CD4-positive, CD25-positive, alpha-beta regulatory T cell (primary cell): ENCODE results near the gene COA6. TPM values are rescaled to one million over a fixed set of nuclear protein-coding genes. Genes with fewer than 3 reads are reported as not detected.

Experiments used
- ATAC-seq, 2 donors: fragments of 150-1000 bp; cut with Tn5 transposase; one replicate each; pipeline ENCODE4 v1.10.0; 2021; ENCODE audit warnings: low read depth in 2 of 2, moderate number of reproducible peaks in 2 of 2, moderate library complexity in 1 of 2
- DNase-seq, 3 donors: peaks; one replicate each; pipeline versions ENCODE4 v3.0.0 to v3.0.0-alpha.2; 2012 to 2022; ENCODE audit warnings: mixed read lengths in 1 of 3
- H3K27ac ChIP-seq: one replicate; pipeline ENCODE4 v1.7.0; 2013; ENCODE audit warnings: mild to moderate bottlenecking, low read length; ENCODE audit not compliant: insufficient read depth, poor library complexity, severe bottlenecking
- H3K27me3 ChIP-seq: one replicate; pipeline ENCODE4 v1.7.0; 2013; ENCODE audit warnings: low read length; ENCODE audit not compliant: control insufficient read depth, insufficient read depth
- H3K36me3 ChIP-seq: one replicate; pipeline ENCODE4 v1.7.0; 2013; ENCODE audit warnings: mild to moderate bottlenecking, low read length, moderate library complexity; ENCODE audit not compliant: control insufficient read depth, insufficient read depth
- H3K4me1 ChIP-seq: 2 replicates; pipeline ENCODE4 v1.7.0; 2013; ENCODE audit warnings: mild to moderate bottlenecking, low read length; ENCODE audit not compliant: insufficient read depth, control insufficient read depth, poor library complexity, severe bottlenecking
- H3K4me3 ChIP-seq: one replicate; pipeline ENCODE4 v1.7.0; 2013; ENCODE audit warnings: low read depth, mild to moderate bottlenecking, low read length, moderate library complexity
- H3K9me3 ChIP-seq, 2 experiments: 1 replicate in 1 of 2; 2 replicates in 1 of 2; pipeline ENCODE4 v1.7.0; 2013; ENCODE audit warnings: low read length in 2 of 2, mild to moderate bottlenecking in 1 of 2, moderate library complexity in 1 of 2; ENCODE audit not compliant: control insufficient read depth in 2 of 2
- H3K27ac Mint-ChIP-seq, 3 donors: one replicate each; pipeline ENCODE4 v1.8.0; 2020 to 2022; ENCODE audit warnings: mild to moderate bottlenecking in 3 of 3, mixed read lengths in 3 of 3, moderate library complexity in 2 of 3
- H3K27me3 Mint-ChIP-seq: one replicate; pipeline ENCODE4 v1.8.0; 2022; ENCODE audit warnings: mild to moderate bottlenecking, mixed read lengths
- H3K36me3 Mint-ChIP-seq: one replicate; pipeline ENCODE4 v1.8.0; 2020; ENCODE audit warnings: mixed read lengths
- H3K4me1 Mint-ChIP-seq, 4 donors: one replicate each; pipeline ENCODE4 v1.8.0; 2020 to 2022; ENCODE audit warnings: mixed read lengths in 4 of 4, mild to moderate bottlenecking in 1 of 4
- H3K4me3 Mint-ChIP-seq, 4 donors: one replicate each; pipeline ENCODE4 v1.8.0; 2020 to 2022; ENCODE audit warnings: mild to moderate bottlenecking in 4 of 4, mixed read lengths in 4 of 4, moderate library complexity in 3 of 4
- H3K9me3 Mint-ChIP-seq, 7 donors: one replicate each; pipeline ENCODE4 v1.8.0; 2020 to 2022; ENCODE audit warnings: mixed read lengths in 7 of 7, mild to moderate bottlenecking in 3 of 7, moderate library complexity in 2 of 7
- polyA plus RNA-seq, 4 donors: library from polyadenylated mRNA; unstranded; fragments of 300-500 nt; fragmentation: Illumina TruSeq; gene quantifications; one replicate each; pipeline ENCODE4 v1.2.3, GENCODE V29; 2021
- total RNA-seq: library from RNA; stranded (reverse); gene quantifications from one replicate; pipeline ENCODE4 v1.2.3, GENCODE V29; 2022

COA6 gene
- total RNA-seq (11.9 TPM), polyA plus RNA-seq (10 to 100 TPM; 46.8 to 61.9 (median 55.6) TPM)

GRCh38 chr1:234373064-234373958 lies at the start of gene COA6:
TSS of gene COA6 (plus strand) at chr1:234373456. CDS start at chr1:234373467, 11 bp downstream.
- peaks cover 37% of the 10 kb centered on the region for H3K4me1 ChIP-seq
- H3K36me3 ChIP-seq = peaks cover 25% of the 10 kb centered on the region
- H3K27me3 ChIP-seq = no peaks in the 10 kb centered on the region
- no peaks in the 10 kb centered on the region for H3K27me3 Mint-ChIP-seq
- H3K4me3 Mint-ChIP-seq = peak within 1 kb of the TSS; percentile 90 to 99 (median 96)
- H3K9me3 Mint-ChIP-seq = no peaks in the 10 kb centered on the region
- H3K27ac Mint-ChIP-seq = peak within 1 kb of the TSS; percentile 95 to 100 (median 99)
- peaks cover 25 to 60% (median 47%) of the 10 kb centered on the region in 4 donors for H3K4me1 Mint-ChIP-seq
- peaks cover 22% of the 10 kb centered on the region for H3K36me3 Mint-ChIP-seq
- ATAC-seq = peak; percentile 86 to 90
- H3K27ac ChIP-seq = peak within 1 kb of the TSS; percentile 98
- H3K4me3 ChIP-seq = peak within 1 kb of the TSS; percentile 97
- H3K9me3 ChIP-seq = no peaks in the 10 kb centered on the region
- peak; percentile 80 to 97 (median 92) for DNase-seq

- Mint-ChIP-seq H3K4me3 (peak overlapping the region in 2 of 4 donors; percentile 19 to 22), H3K36me3 (no peaks in the 10 kb centered on the region), H3K9me3 (no peaks in the 10 kb centered on the region), H3K4me1 (peaks cover 11 to 31% (median 18%) of the 10 kb centered on the region in 4 donors), H3K27ac (peak overlapping the region; percentile 28 to 92 (median 41)), H3K27me3 (peaks cover 14% of the 10 kb centered on the region)
- Histone ChIP-seq H3K36me3 (no peaks in the 10 kb centered on the region), H3K4me1 (peaks cover 12% of the 10 kb centered on the region), H3K27me3 (no peaks in the 10 kb centered on the region), H3K27ac (no peak overlapping the region), H3K9me3 (no peaks in the 10 kb centered on the region), H3K4me3 (no peak overlapping the region)
- DNase-seq (no peak), ATAC-seq (no peak)
These were observed 48.4 kb upstream of the COA6 start for GRCh38 chr1:234324821-234325220.

GRCh38 chr1:234325878-234326496 lies 47.3 kb upstream of the COA6 start:
- Histone ChIP-seq H3K27ac (peak overlapping the region; percentile 57), H3K4me3 (peak overlapping the region; percentile 92), H3K4me1 (peaks cover 12% of the 10 kb centered on the region), H3K9me3 (no peaks in the 10 kb centered on the region), H3K27me3 (peaks cover 3% of the 10 kb centered on the region), H3K36me3 (no peaks in the 10 kb centered on the region)
- peaks cover 13% of the 10 kb centered on the region for H3K27me3 Mint-ChIP-seq
- H3K9me3 Mint-ChIP-seq = no peaks in the 10 kb centered on the region
- DNase-seq = peak in 1 of 3 donors; percentile 35
- peak; percentile 29 to 38 for ATAC-seq
- no peaks in the 10 kb centered on the region for H3K36me3 Mint-ChIP-seq
- H3K27ac Mint-ChIP-seq = peak overlapping the region; percentile 57 to 99 (median 86)
- peak overlapping the region; percentile 89 to 95 (median 92) for H3K4me3 Mint-ChIP-seq
- H3K4me1 Mint-ChIP-seq = peaks cover 11 to 29% (median 18%) of the 10 kb centered on the region in 4 donors

GRCh38 chr1:234326497-234327366 lies 46.5 kb upstream of the COA6 start:
- no peaks in the 10 kb centered on the region for H3K9me3 Mint-ChIP-seq
- peak overlapping the region; percentile 57 to 99 (median 86) for H3K27ac Mint-ChIP-seq
- Histone ChIP-seq H3K36me3 (no peaks in the 10 kb centered on the region), H3K4me3 (peak overlapping the region; percentile 92), H3K27ac (peak overlapping the region; percentile 57), H3K27me3 (peaks cover 3% of the 10 kb centered on the region), H3K4me1 (peaks cover 12% of the 10 kb centered on the region), H3K9me3 (no peaks in the 10 kb centered on the region)
- H3K4me1 Mint-ChIP-seq = peaks cover 11 to 29% (median 18%) of the 10 kb centered on the region in 4 donors
- ATAC-seq (peak; percentile 89), DNase-seq (peak; percentile 45 to 75 (median 62))
- H3K4me3 Mint-ChIP-seq = peak overlapping the region; percentile 89 to 95 (median 92)
- no peaks in the 10 kb centered on the region for H3K36me3 Mint-ChIP-seq
- peaks cover 9% of the 10 kb centered on the region for H3K27me3 Mint-ChIP-seq

- Histone ChIP-seq H3K4me1 (peaks cover 12% of the 10 kb centered on the region), H3K27me3 (peaks cover 3% of the 10 kb centered on the region), H3K9me3 (no peaks in the 10 kb centered on the region), H3K4me3 (no peak overlapping the region), H3K36me3 (no peaks in the 10 kb centered on the region), H3K27ac (no peak overlapping the region)
- ATAC-seq (no peak), DNase-seq (no peak)
- Mint-ChIP-seq H3K27me3 (peaks cover 9% of the 10 kb centered on the region), H3K4me3 (no peak overlapping the region), H3K4me1 (peaks cover 11 to 25% (median 16%) of the 10 kb centered on the region in 4 donors), H3K27ac (no peak overlapping the region), H3K9me3 (peaks cover 0 to 1% (median 0%) of the 10 kb centered on the region in 7 donors), H3K36me3 (no peaks in the 10 kb centered on the region)
These were observed 45.6 kb upstream of the COA6 start for GRCh38 chr1:234327577-234328164.

- Histone ChIP-seq H3K4me3 (no peak overlapping the region), H3K4me1 (peaks cover 6% of the 10 kb centered on the region), H3K27ac (no peak overlapping the region), H3K36me3 (no peaks in the 10 kb centered on the region), H3K9me3 (peaks cover 0 to 2% of the 10 kb centered on the region in 2 experiments), H3K27me3 (peaks cover 3% of the 10 kb centered on the region)
- no peaks in the 10 kb centered on the region for H3K36me3 Mint-ChIP-seq
- peaks cover 16% of the 10 kb centered on the region for H3K27me3 Mint-ChIP-seq
- H3K4me3 Mint-ChIP-seq = no peak overlapping the region
- peaks cover 6 to 12% (median 9%) of the 10 kb centered on the region in 4 donors for H3K4me1 Mint-ChIP-seq
- H3K9me3 Mint-ChIP-seq = peaks cover 0 to 5% (median 2%) of the 10 kb centered on the region in 7 donors
- DNase-seq = no peak
- ATAC-seq = no peak
- H3K27ac Mint-ChIP-seq = peak overlapping the region in 1 of 3 donors; percentile 45
These were observed 42.4 kb upstream of the COA6 start for GRCh38 chr1:234330843-234331215.

- Mint-ChIP-seq H3K27ac (no peak overlapping the region), H3K27me3 (peaks cover 18% of the 10 kb centered on the region), H3K9me3 (peaks cover 0 to 7% (median 4%) of the 10 kb centered on the region in 7 donors), H3K36me3 (no peaks in the 10 kb centered on the region), H3K4me3 (peak overlapping the region in 1 of 4 donors; percentile 12), H3K4me1 (peaks cover 4 to 5% (median 4%) of the 10 kb centered on the region in 4 donors)
- Histone ChIP-seq H3K9me3 (peaks cover 6 to 9% of the 10 kb centered on the region in 2 experiments), H3K4me1 (peaks cover 5% of the 10 kb centered on the region), H3K27ac (no peak overlapping the region), H3K4me3 (no peak overlapping the region), H3K27me3 (peaks cover 7% of the 10 kb centered on the region), H3K36me3 (no peaks in the 10 kb centered on the region)
- no peak for DNase-seq
- ATAC-seq = no peak
These were observed 41.7 kb upstream of the COA6 start for GRCh38 chr1:234331507-234331906.
